IPS DF 6.9 (cell line): ENCODE measurements around the gene PC.

Source experiments
- DNase-seq: peaks from one replicate; pipeline ENCODE4 v3.0.0-alpha.2; 2013; ENCODE audit warnings: low read depth, low spot score
- H3K27ac ChIP-seq: one replicate; pipeline ENCODE4 v1.5.1; 2013; ENCODE audit warnings: low read length, control low read depth
- H3K27me3 ChIP-seq: 2 replicates; pipeline ENCODE4 v1.6.1; 2013; ENCODE audit warnings: mild to moderate bottlenecking, low read length; ENCODE audit not compliant: control insufficient read depth, insufficient read depth
- H3K36me3 ChIP-seq: 2 replicates; pipeline ENCODE4 v1.6.1; 2013; ENCODE audit warnings: low read length; ENCODE audit not compliant: control insufficient read depth, insufficient read depth
- H3K4me1 ChIP-seq: 2 replicates; pipeline ENCODE4 v1.6.1; 2013; ENCODE audit warnings: low read length; ENCODE audit not compliant: control insufficient read depth, insufficient read depth
- H3K4me3 ChIP-seq: 2 replicates; pipeline ENCODE4 v1.5.1; 2013; ENCODE audit warnings: mild to moderate bottlenecking, low read length
- H3K9me3 ChIP-seq: 2 replicates; pipeline ENCODE4 v1.6.1; 2013; ENCODE audit warnings: low read length, inconsistent platforms; ENCODE audit not compliant: control insufficient read depth, insufficient read depth
- WGBS: extraction: QIAGEN DNeasy Blood & Tissue Kit; methylation state at CpG from one replicate; pipeline ENCODE4 v1.1.7; 2013; ENCODE audit warnings: mixed read lengths, missing lambda C conversion rate; ENCODE audit not compliant: insufficient read length, insufficient coverage; 5-methylcytosine and 5-hydroxymethylcytosine counted together

PC gene

DNA sequence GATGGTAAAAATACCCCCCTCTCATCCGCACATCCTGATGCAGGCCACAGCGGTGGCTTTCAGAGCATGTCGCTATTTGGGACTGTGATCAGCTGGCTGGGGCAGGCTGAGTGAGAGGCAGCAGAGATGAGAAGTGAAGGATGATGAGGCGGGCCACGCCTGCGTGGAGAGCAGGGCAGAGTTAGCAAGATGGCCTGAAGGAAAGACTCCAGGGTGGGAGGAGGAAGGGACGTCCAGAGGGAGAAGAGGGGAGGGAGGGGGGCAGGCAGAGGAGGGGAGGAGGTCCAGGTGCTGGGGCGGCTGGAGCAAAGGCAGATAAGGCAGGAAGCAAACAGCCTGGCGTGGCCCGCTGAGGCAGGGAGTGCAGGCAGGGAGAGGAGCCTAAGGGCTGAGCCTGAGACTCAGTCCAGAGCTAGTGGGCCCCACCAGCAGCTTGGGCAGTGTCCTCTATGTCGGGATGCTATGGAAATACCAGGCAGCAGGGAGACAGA, 72.2 kb downstream of the PC start:
- Histone ChIP-seq H3K4me3 (no peak overlapping the region), H3K4me1 (no peaks in the 10 kb centered on the region), H3K36me3 (no peaks in the 10 kb centered on the region), H3K9me3 (no peaks in the 10 kb centered on the region), H3K27ac (no peak overlapping the region), H3K27me3 (no peaks in the 10 kb centered on the region)
- no peak for DNase-seq
- whole genome bisulfite sequencing = no CpG with 5 or more reads among the region's 11 CpGs

DNA sequence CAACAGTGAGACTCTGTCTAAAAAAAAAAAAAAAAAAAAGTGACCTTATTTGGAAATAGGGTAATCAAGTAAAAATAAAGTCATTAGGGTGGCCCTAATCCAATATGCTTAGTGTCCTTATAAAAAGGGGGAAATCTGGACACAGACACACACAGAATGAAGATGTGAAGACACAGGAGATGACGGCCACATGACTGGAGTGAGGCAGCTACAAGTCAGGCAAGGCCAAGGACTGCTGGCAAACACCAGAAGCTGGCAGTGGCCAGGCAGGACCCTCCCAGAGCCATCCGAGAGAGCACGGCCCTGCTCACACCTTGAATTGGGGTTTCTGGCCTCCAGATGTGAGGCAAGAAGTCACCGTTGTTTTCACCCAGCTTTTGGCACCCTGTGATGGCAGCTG, 72.7 kb downstream of the PC start:
- Histone ChIP-seq H3K36me3 (no peaks in the 10 kb centered on the region), H3K27me3 (no peaks in the 10 kb centered on the region), H3K9me3 (no peaks in the 10 kb centered on the region), H3K4me1 (no peaks in the 10 kb centered on the region; the same call in 1 of the 2 replicates), H3K27ac (no peak overlapping the region), H3K4me3 (no peak overlapping the region)
- no CpG with 5 or more reads among the region's 4 CpGs for WGBS
- no peak for DNase-seq

DNA sequence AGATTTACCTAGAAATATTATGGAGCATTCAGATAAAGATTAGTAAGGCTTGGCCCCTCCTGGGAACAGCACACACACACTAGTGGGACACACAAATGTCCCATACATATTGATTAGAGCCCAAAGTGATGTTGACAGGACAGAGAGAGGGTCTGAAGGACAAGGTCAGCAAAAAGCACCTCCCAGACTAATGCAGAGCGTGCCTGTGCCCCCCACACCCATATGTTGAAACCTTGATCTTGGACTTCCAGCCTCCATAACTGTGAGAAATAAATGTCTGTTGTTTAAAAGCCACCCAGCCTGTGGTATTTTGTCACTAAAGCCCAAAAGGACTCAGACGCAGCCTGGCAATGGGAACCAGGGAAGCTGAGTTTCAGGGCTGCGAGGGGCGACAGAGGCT, 73.7 kb downstream of the PC start:
- H3K4me1 ChIP-seq = no peaks in the 10 kb centered on the region; the same call in 1 of the 2 replicates

DNA sequence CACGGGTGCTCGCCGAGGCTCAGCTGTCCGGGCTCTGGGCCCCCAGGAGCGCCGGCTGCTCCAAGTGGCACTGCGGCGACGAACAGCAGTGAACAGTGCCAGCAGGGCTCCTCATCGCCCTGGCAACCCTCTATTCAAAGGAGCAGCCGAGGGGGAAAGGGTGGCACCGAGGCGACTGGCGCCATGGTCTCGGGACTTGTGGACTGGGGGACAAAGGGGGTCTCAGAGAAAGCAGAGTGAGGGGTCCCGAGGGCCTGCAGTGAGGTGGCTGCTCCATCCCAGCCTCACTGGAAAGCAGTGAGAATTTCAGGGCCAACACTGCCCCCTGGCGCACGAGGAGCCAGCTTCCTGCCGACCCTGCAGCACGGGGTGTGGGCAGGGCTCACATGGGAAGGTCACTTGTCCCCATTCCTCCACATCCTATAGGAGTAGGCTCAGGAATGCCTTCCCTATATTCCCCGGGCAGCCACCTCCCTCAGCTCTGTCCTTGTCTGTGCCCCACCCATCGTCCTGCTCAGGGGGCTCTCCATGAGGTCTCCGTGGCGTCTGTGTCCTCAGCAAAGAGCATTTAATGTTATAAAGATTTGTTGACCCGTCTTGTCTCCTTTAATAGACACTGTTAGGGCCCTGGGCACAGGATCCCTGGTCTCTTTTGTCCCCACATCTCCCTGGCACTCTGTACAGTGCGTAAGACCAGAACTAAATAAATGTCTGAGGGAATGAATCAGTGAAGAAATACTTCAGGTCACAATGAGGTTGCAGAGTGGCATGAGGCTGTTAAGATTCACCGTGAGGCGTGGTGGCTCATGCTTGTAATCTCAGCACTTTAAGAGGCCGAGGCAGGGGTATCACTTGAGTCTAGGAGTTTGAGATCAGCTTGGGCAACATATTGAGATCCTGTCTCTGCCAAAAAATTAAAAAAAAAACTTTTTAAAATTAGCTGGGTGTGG, 74.9 kb downstream of the PC start:
- DNase-seq = peak; percentile 58
- no peaks in the 10 kb centered on the region; the same call in 1 of the 2 replicates for H3K4me1 ChIP-seq
- no peak overlapping the region for H3K27ac ChIP-seq

More for the DNA sequence above, 73.7 kb downstream of the PC start:
- Histone ChIP-seq H3K36me3 (no peaks in the 10 kb centered on the region), H3K9me3 (no peaks in the 10 kb centered on the region), H3K27me3 (no peaks in the 10 kb centered on the region), H3K27ac (no peak overlapping the region), H3K4me3 (no peak overlapping the region)
- WGBS = no CpG with 5 or more reads among the region's 4 CpGs
- no peak for DNase-seq

DNA sequence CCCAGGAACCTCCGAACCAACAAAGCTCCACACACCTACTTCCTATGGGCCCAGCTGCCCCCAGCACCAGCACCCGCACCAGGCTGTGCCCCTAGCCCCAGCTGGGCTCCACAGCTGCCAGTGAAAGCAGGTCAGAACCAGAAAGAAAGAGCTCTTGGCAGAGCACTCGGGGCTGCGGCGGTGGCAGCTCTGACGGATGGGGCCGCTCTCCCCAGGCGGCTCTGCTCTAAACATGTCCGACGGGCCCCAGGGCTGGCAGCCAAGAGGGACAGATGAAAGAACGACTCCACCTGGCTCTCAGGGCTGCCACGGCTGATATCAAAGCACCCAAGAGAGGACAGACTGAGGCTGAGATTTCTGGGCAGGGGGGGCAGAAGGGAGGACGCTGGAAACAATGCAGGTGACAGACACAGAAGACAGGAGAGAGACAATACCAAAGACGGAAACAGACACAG, 75.6 kb downstream of the PC start:
- no peak overlapping the region for H3K4me3 ChIP-seq

More for the DNA sequence above, 74.9 kb downstream of the PC start:
- no peaks in the 10 kb centered on the region for H3K9me3 ChIP-seq
- no peaks in the 10 kb centered on the region for H3K27me3 ChIP-seq
- H3K36me3 ChIP-seq = no peaks in the 10 kb centered on the region
- H3K4me3 ChIP-seq = no peak overlapping the region
- no CpG with 5 or more reads among the region's 29 CpGs for WGBS

DNA sequence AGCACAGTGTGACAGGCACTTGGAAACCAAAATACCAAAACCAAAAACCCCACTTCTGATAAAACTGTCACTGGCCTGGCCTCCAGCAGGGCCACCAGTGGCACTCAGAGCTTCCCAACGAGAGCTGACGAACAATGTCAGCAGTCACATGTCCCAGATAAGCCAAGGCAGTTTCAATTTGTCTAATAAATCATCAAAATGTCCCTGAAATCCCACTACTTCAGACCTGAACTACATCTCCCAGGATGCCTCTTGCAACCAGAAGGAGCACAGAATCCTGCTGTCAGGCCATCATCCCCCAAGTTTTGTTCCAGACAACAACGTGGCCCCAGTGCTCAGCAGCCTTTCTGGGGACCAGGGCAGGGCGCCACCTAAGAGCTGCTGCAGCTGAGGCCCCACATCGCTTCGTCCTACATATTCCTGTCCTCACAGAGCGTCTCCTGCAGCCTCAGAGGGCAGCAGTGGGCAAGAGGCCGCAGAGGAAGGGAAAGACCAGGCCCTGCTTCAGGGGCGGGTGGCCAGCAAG, 76.2 kb downstream of the PC start:
- no CpG with 5 or more reads among the region's 9 CpGs for WGBS
- Histone ChIP-seq H3K27ac (no peak overlapping the region), H3K4me1 (no peaks in the 10 kb centered on the region; the same call in 1 of the 2 replicates)

More for the DNA sequence above, 75.6 kb downstream of the PC start:
- no peak for DNase-seq
- Histone ChIP-seq H3K4me1 (no peaks in the 10 kb centered on the region; the same call in 1 of the 2 replicates), H3K9me3 (no peaks in the 10 kb centered on the region), H3K27me3 (no peaks in the 10 kb centered on the region), H3K27ac (no peak overlapping the region), H3K36me3 (no peaks in the 10 kb centered on the region)
- WGBS = no CpG with 5 or more reads among the region's 14 CpGs

DNA sequence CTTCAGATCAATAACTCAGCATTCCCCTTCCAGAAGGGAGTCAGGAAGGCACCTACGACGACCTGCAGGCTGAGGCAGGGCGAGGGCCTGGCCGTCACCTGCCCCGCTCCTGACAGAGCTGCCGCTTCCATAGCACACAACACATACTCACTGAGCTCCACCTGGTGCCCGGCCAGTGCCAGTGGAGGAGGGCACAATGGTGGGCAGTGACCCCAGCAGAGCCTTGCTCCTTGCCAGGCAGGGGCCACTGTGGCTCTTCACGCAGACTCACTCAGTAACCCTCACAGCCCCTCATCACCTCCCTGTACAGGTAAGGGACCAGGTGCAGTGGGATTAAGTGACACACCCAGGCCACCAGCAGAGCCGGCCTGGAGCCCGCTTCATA, 76.7 kb downstream of the PC start:
- Histone ChIP-seq H3K27ac (no peak overlapping the region), H3K9me3 (no peaks in the 10 kb centered on the region), H3K36me3 (no peaks in the 10 kb centered on the region), H3K4me1 (no peaks in the 10 kb centered on the region; the same call in 1 of the 2 replicates), H3K4me3 (no peak overlapping the region), H3K27me3 (no peaks in the 10 kb centered on the region)
- DNase-seq = no peak
- WGBS = no CpG with 5 or more reads among the region's 10 CpGs

More for the DNA sequence above, 76.2 kb downstream of the PC start:
- Histone ChIP-seq H3K4me3 (no peak overlapping the region), H3K27me3 (no peaks in the 10 kb centered on the region), H3K36me3 (no peaks in the 10 kb centered on the region), H3K9me3 (no peaks in the 10 kb centered on the region)
- no peak for DNase-seq

DNA sequence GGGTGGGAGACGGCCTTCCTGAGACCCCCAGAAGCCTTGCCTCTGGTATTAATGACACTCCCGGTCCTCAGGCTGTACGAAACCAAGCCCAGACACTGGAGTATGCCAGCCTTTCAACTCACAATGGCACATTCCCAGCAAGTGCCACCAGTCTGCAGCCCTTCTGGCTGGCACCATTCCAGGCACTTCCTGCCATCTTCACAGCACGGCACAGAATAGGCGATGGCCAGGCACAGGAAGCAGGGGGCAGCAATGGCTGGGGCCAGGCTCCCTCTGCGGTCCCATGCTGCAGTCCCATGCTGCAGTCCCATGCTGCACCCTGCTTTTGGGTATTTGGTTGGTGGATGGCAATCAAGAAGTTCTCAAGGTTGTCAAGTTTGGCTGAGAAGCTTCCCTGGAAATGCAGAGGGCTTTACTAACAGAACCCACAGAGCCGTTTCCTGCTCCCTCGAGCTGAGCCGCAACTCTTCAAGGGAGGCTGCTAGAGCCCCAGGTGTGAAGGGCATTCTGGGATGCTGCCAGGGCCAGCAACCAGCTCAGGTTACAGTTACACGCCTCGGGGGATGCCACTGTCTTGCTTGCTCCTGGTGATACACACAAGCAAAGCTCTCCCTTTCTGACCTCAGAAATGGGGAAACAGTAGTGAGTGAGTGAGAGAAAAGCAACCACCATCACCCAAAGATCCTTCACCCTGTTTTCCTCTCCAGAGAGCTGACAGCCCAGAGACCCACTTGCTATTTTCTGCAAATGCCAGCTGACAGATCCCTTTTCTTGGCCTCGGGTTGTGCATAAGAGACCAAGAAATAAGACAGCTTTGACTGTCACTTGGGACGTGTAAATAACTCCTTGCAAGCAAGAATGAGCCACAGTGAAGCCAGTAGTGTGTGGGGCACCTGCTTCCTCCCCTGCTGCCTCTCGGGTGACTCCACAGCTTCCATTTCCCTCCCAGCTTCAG, 77.4 kb downstream of the PC start:
- no CpG with 5 or more reads among the region's 14 CpGs for WGBS
- Histone ChIP-seq H3K4me1 (no peaks in the 10 kb centered on the region; the same call in 1 of the 2 replicates), H3K9me3 (no peaks in the 10 kb centered on the region), H3K4me3 (no peak overlapping the region), H3K27me3 (no peaks in the 10 kb centered on the region), H3K36me3 (no peaks in the 10 kb centered on the region), H3K27ac (no peak overlapping the region)
- DNase-seq = no peak

DNA sequence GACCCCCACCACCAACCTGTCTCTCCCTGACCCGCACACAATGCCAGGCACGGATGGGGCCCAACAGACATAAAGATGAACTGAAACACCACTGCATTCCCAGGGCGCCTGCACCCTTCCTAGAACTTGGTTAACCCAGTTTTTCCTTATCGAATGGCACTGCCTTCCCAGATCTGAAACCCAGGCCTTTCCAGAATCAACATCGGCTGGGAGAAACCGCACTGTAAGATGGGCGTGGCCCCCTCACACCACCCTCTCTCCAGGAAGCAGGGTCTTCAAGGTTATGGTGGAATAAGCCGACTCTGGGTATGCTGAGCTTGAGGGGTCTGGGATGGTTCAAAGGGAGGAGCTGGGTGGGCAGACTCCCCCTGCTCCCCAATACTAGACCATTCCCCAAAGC, 78.2 kb downstream of the PC start:
- Histone ChIP-seq H3K27me3 (no peaks in the 10 kb centered on the region), H3K36me3 (no peaks in the 10 kb centered on the region), H3K4me3 (no peak overlapping the region), H3K9me3 (no peaks in the 10 kb centered on the region), H3K4me1 (no peaks in the 10 kb centered on the region; the same call in 1 of the 2 replicates), H3K27ac (no peak overlapping the region)
- no CpG with 5 or more reads among the region's 8 CpGs for WGBS
- no peak for DNase-seq

DNA sequence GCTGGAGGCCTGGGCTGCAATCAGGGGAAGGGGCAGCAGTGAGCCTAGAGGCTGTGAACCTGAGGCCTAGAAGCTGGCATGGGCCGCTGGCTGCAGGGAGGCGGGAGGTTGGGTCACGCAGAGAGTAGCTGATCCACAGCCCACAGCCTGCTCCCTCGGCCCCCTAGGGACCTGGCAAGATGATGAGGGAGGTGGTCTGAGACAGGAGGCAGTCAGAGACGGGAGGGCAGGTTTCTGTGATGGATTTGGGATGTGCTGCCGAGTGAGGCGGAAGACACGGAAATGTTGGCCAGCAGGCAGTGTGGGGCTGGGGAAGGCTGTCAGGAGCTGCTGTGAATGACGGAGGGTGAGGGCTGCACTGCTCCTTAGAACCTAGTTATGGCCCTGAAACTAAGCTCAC, 78.6 kb downstream of the PC start:
- DNase-seq = no peak
- Histone ChIP-seq H3K4me1 (no peaks in the 10 kb centered on the region; the same call in 1 of the 2 replicates), H3K4me3 (no peak overlapping the region), H3K27ac (no peak overlapping the region), H3K9me3 (no peaks in the 10 kb centered on the region), H3K36me3 (no peaks in the 10 kb centered on the region), H3K27me3 (no peaks in the 10 kb centered on the region)
- no CpG with 5 or more reads among the region's 9 CpGs for WGBS
